ENCODE data around the gene MYO6. TPM values are rescaled to one million over a fixed set of nuclear protein-coding genes. Genes with fewer than 3 reads are reported as not detected.
A peak's percentile ranks its signal among the peaks of the same experiment; 100 is the strongest.

The MYO6 gene
- total and polyA plus RNA-seq, 4 donors, result 15.6 to 100 (median 51.7) TPM

DNA sequence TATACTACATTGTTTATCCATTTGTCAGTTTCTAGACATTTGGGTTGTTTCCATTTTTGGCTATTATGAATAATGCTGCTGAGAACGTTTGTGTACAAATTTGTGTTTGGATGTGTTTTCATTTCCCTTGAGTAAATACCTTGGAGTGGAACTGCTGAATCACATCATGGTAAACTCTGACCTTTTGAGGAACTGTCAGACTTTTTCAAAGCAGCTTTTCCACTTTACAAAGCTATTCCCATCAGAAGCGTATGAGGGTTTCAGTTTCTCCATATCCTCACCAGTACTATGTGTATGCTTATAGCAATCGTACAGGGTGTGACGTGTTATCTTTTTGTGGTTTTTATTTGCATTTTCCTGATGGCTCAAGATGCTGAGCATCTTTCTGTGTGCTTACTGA, 103.7 kb downstream of the MYO6 start:
- WGBS, 2 donors, result 54 to 74% methylated on average over 4 of the region's 4 CpGs
- DNase-seq (no peak), ATAC-seq (ENCODE audit: insufficient read depth, low FRiP score) (no peak)
- Histone ChIP-seq H3K4me1 (ENCODE audit: control insufficient read depth in 5 of 5, insufficient read depth in 5 of 5, low read length in 5 of 5) (peaks cover 0 to 12% (median 2%) of the 10 kb centered on the region in 5 donors), H3K27ac (ENCODE audit: low read depth in 1 of 2, low read length in 1 of 2) (no peak overlapping the region), H3K9me3 (ENCODE audit: control insufficient read depth in 4 of 4, insufficient read depth in 3 of 4, low read length in 3 of 4) (no peaks in the 10 kb centered on the region), H3K9ac (ENCODE audit: insufficient read depth in 1 of 2, low read length in 2 of 2) (no peak overlapping the region), H3K4me3 (no peak overlapping the region), H3K27me3 (ENCODE audit: control insufficient read depth in 3 of 3, insufficient read depth in 3 of 3, low read length in 2 of 3) (no peaks in the 10 kb centered on the region), H3K36me3 (ENCODE audit: control insufficient read depth in 4 of 4, insufficient read depth in 4 of 4, low read length in 4 of 4) (no peaks in the 10 kb centered on the region)
- TF ChIP-seq, protein P1, sequence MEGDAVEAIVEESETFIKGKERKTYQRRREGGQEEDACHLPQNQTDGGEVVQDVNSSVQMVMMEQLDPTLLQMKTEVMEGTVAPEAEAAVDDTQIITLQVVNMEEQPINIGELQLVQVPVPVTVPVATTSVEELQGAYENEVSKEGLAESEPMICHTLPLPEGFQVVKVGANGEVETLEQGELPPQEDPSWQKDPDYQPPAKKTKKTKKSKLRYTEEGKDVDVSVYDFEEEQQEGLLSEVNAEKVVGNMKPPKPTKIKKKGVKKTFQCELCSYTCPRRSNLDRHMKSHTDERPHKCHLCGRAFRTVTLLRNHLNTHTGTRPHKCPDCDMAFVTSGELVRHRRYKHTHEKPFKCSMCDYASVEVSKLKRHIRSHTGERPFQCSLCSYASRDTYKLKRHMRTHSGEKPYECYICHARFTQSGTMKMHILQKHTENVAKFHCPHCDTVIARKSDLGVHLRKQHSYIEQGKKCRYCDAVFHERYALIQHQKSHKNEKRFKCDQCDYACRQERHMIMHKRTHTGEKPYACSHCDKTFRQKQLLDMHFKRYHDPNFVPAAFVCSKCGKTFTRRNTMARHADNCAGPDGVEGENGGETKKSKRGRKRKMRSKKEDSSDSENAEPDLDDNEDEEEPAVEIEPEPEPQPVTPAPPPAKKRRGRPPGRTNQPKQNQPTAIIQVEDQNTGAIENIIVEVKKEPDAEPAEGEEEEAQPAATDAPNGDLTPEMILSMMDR (IDR thresholded peaks at IDR 0.05; ENCODE audit: control extremely low read depth, extremely low read depth), result no peak

DNA sequence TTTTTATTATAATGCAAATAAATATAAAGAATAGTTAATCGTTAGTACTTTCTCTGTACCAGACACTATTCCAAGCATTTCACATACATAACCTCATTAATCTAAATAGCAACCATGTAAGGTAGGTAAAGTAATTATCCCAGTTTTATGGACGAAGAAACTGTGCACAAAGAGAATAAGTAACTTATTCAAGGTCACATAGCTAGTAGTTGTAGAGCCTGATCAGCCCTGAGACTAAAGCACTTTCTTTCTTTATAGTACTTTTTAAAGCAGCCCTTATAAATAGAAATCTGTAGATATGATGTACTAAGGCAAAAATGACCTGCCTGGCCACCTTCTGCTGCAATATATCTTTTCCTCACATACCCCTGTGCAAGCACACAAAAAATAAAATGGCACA, 104.8 kb downstream of the MYO6 start:
- TF ChIP-seq, protein P1 (IDR thresholded peaks at IDR 0.05; ENCODE audit: control extremely low read depth, extremely low read depth), result no peak
- Histone ChIP-seq H3K4me3 (no peak overlapping the region), H3K27ac (ENCODE audit: low read depth in 1 of 2, low read length in 1 of 2) (no peak overlapping the region), H3K27me3 (ENCODE audit: control insufficient read depth in 3 of 3, insufficient read depth in 3 of 3, low read length in 2 of 3) (no peaks in the 10 kb centered on the region), H3K9me3 (ENCODE audit: control insufficient read depth in 4 of 4, insufficient read depth in 3 of 4, low read length in 3 of 4) (no peaks in the 10 kb centered on the region), H3K4me1 (ENCODE audit: control insufficient read depth in 5 of 5, insufficient read depth in 5 of 5, low read length in 5 of 5) (peaks cover 0 to 12% (median 2%) of the 10 kb centered on the region in 5 donors), H3K9ac (ENCODE audit: insufficient read depth in 1 of 2, low read length in 2 of 2) (no peak overlapping the region), H3K36me3 (ENCODE audit: control insufficient read depth in 4 of 4, insufficient read depth in 4 of 4, low read length in 4 of 4) (no peaks in the 10 kb centered on the region)
- 91 to 94% methylated on average over 2 of the region's 2 CpGs for WGBS, 2 donors
- DNase-seq, result no peak
- ATAC-seq (ENCODE audit: insufficient read depth, low FRiP score), result no peak

DNA sequence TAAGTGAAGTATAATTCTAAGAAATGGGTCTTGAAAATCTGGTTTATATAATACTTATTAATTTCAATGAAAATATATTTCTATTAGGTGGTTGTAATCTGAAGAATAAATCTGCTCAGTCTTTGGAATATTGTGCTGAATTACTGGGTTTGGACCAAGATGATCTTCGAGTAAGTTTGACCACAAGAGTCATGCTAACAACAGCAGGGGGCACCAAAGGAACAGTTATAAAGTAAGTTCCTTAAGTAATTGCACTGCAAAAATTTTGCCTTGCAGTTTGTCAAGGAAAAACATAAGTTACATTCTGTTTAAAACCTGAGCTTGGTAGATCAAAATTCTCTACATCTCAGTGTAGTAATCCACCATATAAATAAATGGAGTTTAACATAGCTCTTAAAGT, 106.0 kb downstream of the MYO6 start:
- no peak overlapping the region for H3K9ac ChIP-seq (ENCODE audit: insufficient read depth in 1 of 2, low read length in 2 of 2)
- H3K27me3 ChIP-seq (ENCODE audit: control insufficient read depth in 3 of 3, insufficient read depth in 3 of 3, low read length in 2 of 3), result no peaks in the 10 kb centered on the region
- WGBS, 2 donors, result 5 to 7% methylated on average over 1 of the region's 1 CpG
- peaks cover 0 to 6% (median 2%) of the 10 kb centered on the region in 5 donors for H3K4me1 ChIP-seq (ENCODE audit: control insufficient read depth in 5 of 5, insufficient read depth in 5 of 5, low read length in 5 of 5)
- TF ChIP-seq, protein P1 (IDR thresholded peaks at IDR 0.05; ENCODE audit: control extremely low read depth, extremely low read depth), result peak; percentile 10
- H3K9me3 ChIP-seq (ENCODE audit: control insufficient read depth in 4 of 4, insufficient read depth in 3 of 4, low read length in 3 of 4), result no peaks in the 10 kb centered on the region
- ATAC-seq (ENCODE audit: insufficient read depth, low FRiP score), result no peak
- H3K36me3 ChIP-seq (ENCODE audit: control insufficient read depth in 4 of 4, insufficient read depth in 4 of 4, low read length in 4 of 4), result peaks cover 0 to 7% (median 0%) of the 10 kb centered on the region in 4 donors
- H3K27ac ChIP-seq (ENCODE audit: low read depth in 1 of 2, low read length in 1 of 2), result no peak overlapping the region
- peak; percentile 26 to 84 (median 84) for DNase-seq
- H3K4me3 ChIP-seq, result no peak overlapping the region

DNA sequence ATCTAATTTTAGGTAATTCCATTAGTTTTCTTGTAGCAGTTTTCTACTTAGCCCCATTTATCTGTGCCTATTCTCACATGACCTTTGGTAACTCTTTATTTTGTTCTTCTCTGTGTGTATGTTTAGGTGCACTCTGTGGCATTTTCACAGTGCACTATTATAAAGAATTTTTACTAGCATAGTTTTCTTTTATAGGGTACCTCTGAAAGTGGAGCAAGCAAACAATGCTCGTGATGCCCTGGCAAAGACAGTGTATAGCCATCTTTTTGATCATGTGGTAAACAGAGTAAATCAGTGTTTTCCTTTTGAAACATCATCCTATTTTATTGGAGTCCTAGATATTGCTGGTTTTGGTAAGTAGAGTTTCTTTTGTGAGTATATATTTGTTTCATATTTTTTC, 107.9 kb downstream of the MYO6 start:
- Histone ChIP-seq H3K4me3 (no peak overlapping the region), H3K4me1 (ENCODE audit: control insufficient read depth in 5 of 5, insufficient read depth in 5 of 5, low read length in 5 of 5) (no peaks in the 10 kb centered on the region), H3K27ac (ENCODE audit: low read depth in 1 of 2, low read length in 1 of 2) (no peak overlapping the region), H3K36me3 (ENCODE audit: control insufficient read depth in 4 of 4, insufficient read depth in 4 of 4, low read length in 4 of 4) (peaks cover 0 to 8% (median 0%) of the 10 kb centered on the region in 4 donors), H3K9me3 (ENCODE audit: control insufficient read depth in 4 of 4, insufficient read depth in 3 of 4, low read length in 3 of 4) (no peaks in the 10 kb centered on the region), H3K9ac (ENCODE audit: insufficient read depth in 1 of 2, low read length in 2 of 2) (no peak overlapping the region), H3K27me3 (ENCODE audit: control insufficient read depth in 3 of 3, insufficient read depth in 3 of 3, low read length in 2 of 3) (no peaks in the 10 kb centered on the region)
- no peak for ATAC-seq (ENCODE audit: insufficient read depth, low FRiP score)
- 88% methylated on average over 1 of the region's 1 CpG for WGBS, 2 donors
- DNase-seq, result no peak
- TF ChIP-seq, protein P1 (IDR thresholded peaks at IDR 0.05; ENCODE audit: control extremely low read depth, extremely low read depth), result no peak
